ENCODE results near the gene PROS1. TPM values are rescaled to one million over a fixed set of nuclear protein-coding genes. Genes with fewer than 3 reads are reported as not detected.

The PROS1 gene
- total RNA-seq, 1 donor = 57.1 TPM

GRCh38 chr3:93992207-93992606 lies 18.5 kb upstream of the PROS1 start:
- no peak for DNase-seq (ENCODE audit: low read depth)
- H3K4me3 ChIP-seq (ENCODE audit: low read depth, low read length) = no peak overlapping the region
- TF ChIP-seq, protein P1, sequence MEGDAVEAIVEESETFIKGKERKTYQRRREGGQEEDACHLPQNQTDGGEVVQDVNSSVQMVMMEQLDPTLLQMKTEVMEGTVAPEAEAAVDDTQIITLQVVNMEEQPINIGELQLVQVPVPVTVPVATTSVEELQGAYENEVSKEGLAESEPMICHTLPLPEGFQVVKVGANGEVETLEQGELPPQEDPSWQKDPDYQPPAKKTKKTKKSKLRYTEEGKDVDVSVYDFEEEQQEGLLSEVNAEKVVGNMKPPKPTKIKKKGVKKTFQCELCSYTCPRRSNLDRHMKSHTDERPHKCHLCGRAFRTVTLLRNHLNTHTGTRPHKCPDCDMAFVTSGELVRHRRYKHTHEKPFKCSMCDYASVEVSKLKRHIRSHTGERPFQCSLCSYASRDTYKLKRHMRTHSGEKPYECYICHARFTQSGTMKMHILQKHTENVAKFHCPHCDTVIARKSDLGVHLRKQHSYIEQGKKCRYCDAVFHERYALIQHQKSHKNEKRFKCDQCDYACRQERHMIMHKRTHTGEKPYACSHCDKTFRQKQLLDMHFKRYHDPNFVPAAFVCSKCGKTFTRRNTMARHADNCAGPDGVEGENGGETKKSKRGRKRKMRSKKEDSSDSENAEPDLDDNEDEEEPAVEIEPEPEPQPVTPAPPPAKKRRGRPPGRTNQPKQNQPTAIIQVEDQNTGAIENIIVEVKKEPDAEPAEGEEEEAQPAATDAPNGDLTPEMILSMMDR (IDR thresholded peaks at IDR 0.05; ENCODE audit: insufficient read depth, low read length) = no peak

DNA sequence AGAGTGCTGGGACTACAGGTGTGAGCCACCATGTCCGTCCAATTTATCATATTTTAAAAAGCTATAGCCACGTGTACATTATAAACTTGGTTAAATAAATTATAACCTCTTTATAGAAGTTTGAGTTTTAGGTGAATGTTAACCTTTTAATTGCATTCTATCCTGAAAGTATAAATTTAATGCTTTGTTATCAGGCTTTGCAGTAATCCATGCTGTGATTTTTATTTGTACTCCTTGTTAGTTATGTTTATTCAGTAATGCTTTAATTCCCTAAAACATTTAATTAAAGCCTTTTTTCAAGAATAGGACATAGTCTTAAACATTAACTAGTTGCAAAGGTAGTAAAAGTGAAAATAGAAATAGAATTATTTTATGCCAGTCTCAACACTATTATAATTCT lies 17.9 kb upstream of the PROS1 start:
- DNase-seq (ENCODE audit: low read depth) = no peak
- TF ChIP-seq, protein P1 (IDR thresholded peaks at IDR 0.05; ENCODE audit: insufficient read depth, low read length) = no peak
- no peak overlapping the region for H3K4me3 ChIP-seq (ENCODE audit: low read depth, low read length)

- H3K4me3 ChIP-seq (ENCODE audit: low read depth, low read length) = no peak overlapping the region
- TF ChIP-seq, protein P1 (IDR thresholded peaks at IDR 0.05; ENCODE audit: insufficient read depth, low read length) = no peak
- no peak for DNase-seq (ENCODE audit: low read depth)
These were observed 15.5 kb upstream of the PROS1 start for GRCh38 chr3:93989241-93989640.

DNA sequence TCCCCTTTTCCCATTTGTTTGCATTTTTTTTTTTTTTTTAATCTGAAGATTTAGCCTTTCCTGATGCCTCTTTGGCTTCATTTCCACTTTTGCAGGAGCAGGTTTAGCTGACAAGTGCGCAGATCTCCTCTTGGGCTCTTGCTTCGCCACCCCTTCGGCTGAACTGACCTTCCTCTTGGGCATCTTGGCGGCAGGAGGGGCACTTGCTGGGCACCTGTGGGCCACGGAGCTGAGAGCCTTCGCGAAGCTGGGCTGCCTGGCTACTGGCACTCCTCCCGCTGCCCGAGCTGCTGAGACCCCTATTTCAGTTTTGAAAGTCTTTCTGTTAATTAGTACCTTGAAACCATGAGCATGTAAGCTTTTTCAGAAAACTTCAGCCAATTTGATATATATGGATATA lies 15.1 kb upstream of the PROS1 start:
- TF ChIP-seq, protein P1 (IDR thresholded peaks at IDR 0.05; ENCODE audit: insufficient read depth, low read length) = no peak
- no peak overlapping the region for H3K4me3 ChIP-seq (ENCODE audit: low read depth, low read length)
- DNase-seq (ENCODE audit: low read depth) = no peak

DNA sequence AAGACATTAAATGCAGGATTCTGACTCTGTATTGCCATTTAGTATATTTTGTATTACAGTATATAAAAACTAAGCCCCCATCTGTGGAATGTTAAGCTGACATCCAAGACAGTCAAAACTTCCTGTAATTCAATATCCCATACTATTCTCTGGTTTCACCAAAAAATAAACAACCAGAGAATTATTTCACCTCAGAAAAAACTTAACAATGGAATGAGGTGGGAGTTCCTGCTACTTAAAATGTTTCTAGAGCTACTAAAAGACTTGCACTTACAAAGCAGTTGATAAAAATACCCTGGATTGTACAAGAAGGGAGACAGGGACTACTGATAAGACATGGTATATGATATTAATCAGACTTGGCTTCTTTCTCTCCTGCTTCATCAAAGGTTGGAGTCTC lies 14.6 kb upstream of the PROS1 start:
- TF ChIP-seq, protein P1 (IDR thresholded peaks at IDR 0.05; ENCODE audit: insufficient read depth, low read length) = no peak
- DNase-seq (ENCODE audit: low read depth) = peak; percentile 35
- no peak overlapping the region for H3K4me3 ChIP-seq (ENCODE audit: low read depth, low read length)

DNA sequence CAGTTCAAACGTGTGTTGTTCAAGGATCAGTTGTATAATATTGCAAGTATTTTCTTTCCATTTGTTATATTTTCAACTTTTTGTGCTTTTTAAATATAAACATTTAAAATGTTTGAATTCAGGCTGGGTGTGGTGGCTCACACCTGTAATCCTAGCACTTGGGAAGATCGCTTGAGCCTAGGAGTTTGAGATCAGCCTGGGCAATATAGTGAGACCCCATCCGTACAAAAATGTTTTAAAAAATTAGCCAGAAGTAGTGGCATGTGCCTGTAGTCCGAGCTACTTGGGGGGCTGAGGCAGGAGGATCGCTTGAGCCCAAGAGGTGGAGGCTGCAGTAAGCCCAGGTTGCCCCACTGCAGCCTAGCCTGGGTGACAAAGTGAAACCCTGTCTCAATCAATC lies 10.9 kb upstream of the PROS1 start:
- H3K4me3 ChIP-seq (ENCODE audit: low read depth, low read length) = no peak overlapping the region
- DNase-seq (ENCODE audit: low read depth) = no peak
- TF ChIP-seq, protein P1 (IDR thresholded peaks at IDR 0.05; ENCODE audit: insufficient read depth, low read length) = no peak

- TF ChIP-seq, protein P1 (IDR thresholded peaks at IDR 0.05; ENCODE audit: insufficient read depth, low read length) = no peak
- no peak overlapping the region for H3K4me3 ChIP-seq (ENCODE audit: low read depth, low read length)
- no peak for DNase-seq (ENCODE audit: low read depth)
These were observed 9.7 kb upstream of the PROS1 start for GRCh38 chr3:93983408-93983807.
